GM12878 (cell line): ENCODE data around the gene LRRC19. TPM values are rescaled to one million over a fixed set of nuclear protein-coding genes. Genes with fewer than 3 reads are reported as not detected.

ENCODE experiments used
- BACH1 ChIP-seq: fragments of 450-650 bp; IDR thresholded peaks from 2 replicates; pipeline ENCODE4 v1.6.1; 2017; ENCODE audit warnings: mild to moderate bottlenecking, borderline replicate concordance
- BCL3 ChIP-seq: IDR thresholded peaks from 2 replicates; pipeline ENCODE4 v1.6.1; 2011; ENCODE audit warnings: borderline replicate concordance, low read depth, mild to moderate bottlenecking, moderate library complexity, low read length; ENCODE audit not compliant: insufficient read depth, poor library complexity, severe bottlenecking
- CBX3 ChIP-seq: fragments of 200-600 bp; sonication (generic); IDR thresholded peaks from 2 replicates; pipeline ENCODE4 v1.6.1; 2016; ENCODE audit warnings: low read depth, borderline replicate concordance
- DPF2 ChIP-seq: fragments of 450-650 bp; IDR thresholded peaks from 2 replicates; pipeline ENCODE4 v1.6.1; 2017; ENCODE audit warnings: mild to moderate bottlenecking
- EP300 ChIP-seq, 2 experiments: fragments of 150-350 bp in 1 of 2; IDR thresholded peaks; 2 replicates each; pipeline ENCODE4 v1.6.1; 2011 to 2012; ENCODE audit warnings: low read depth in 2 of 2, low read length in 2 of 2, borderline replicate concordance in 1 of 2, improper control_type of control experiment in 1 of 2, inconsistent platforms in 1 of 2; ENCODE audit not compliant: control insufficient read depth in 1 of 2
- IRF5 ChIP-seq: fragments of 450-650 bp; IDR thresholded peaks from 2 replicates; pipeline ENCODE4 v1.6.1; 2017; ENCODE audit warnings: borderline replicate concordance
- MEF2B ChIP-seq: fragments of 450-650 bp; IDR thresholded peaks from 2 replicates; pipeline ENCODE4 v1.6.1; 2018; ENCODE audit warnings: mild to moderate bottlenecking, moderate library complexity; ENCODE audit not compliant: partially characterized antibody, poor library complexity, severe bottlenecking
- PAX8 ChIP-seq: fragments of 450-650 bp; IDR thresholded peaks from 2 replicates; pipeline ENCODE4 v1.6.1; 2017; ENCODE audit warnings: mild to moderate bottlenecking, moderate library complexity
- USF2 ChIP-seq: IDR thresholded peaks from 2 replicates; pipeline ENCODE4 v1.6.1; 2011; ENCODE audit warnings: low read depth, low read length, improper control_type of control experiment, borderline replicate concordance
- polyA plus RNA-seq, 11 experiments: library from polyadenylated mRNA; depleted of rRNA in 4 of 11; unstranded in 6 of 11; stranded (reverse) in 5 of 11; fragments of >200 nt; fragmentation: Nextera tagmentation in 4 of 11; fragmentation: Illumina TruSeq in 1 of 11; extraction: Ambion mirVana in 4 of 11; extraction: Trizol in 1 of 11; gene quantifications; 1 replicate in 1 of 11; 2 replicates in 10 of 11; pipeline versions ENCODE4 v1.2.1 to v1.2.3, GENCODE V29; 2011 to 2016; ENCODE audit warnings: inconsistent platforms in 2 of 11, missing spikeins in 2 of 11, low read depth in 1 of 11
- total RNA-seq, 4 experiments: library from RNA; depleted of rRNA in 3 of 4; stranded (reverse); fragments of >200 nt in 3 of 4; fragmentation: Illumina TruSeq in 1 of 4; extraction: Trizol in 1 of 4; gene quantifications; 2 replicates each; pipeline versions ENCODE4 v1.2.1 to v1.2.3, GENCODE V29; 2013 to 2021
- TF ChIP-seq, protein P1 (sequence below), 3 experiments: IDR thresholded peaks in 2 of 3; conservative IDR thresholded peaks in 1 of 3; 2 replicates each; pipeline ENCODE4 v1.5.1; 2011; ENCODE audit warnings: low read depth in 3 of 3, low read length in 3 of 3, mild to moderate bottlenecking in 3 of 3, control low read depth in 2 of 3, moderate library complexity in 2 of 3, inconsistent platforms in 1 of 3, mixed read lengths in 1 of 3; ENCODE audit not compliant: control insufficient read depth in 2 of 3, insufficient read depth in 1 of 3; ENCODE audit errors: extremely low read depth in 1 of 3
- TF ChIP-seq, protein P2 (sequence below): fragments of 450-650 bp; IDR thresholded peaks from 2 replicates; pipeline ENCODE4 v1.6.1; 2017; ENCODE audit warnings: low read depth, mild to moderate bottlenecking, moderate library complexity
- TF ChIP-seq, protein P3 (sequence below): fragments of 450-650 bp; conservative IDR thresholded peaks from 2 replicates; pipeline ENCODE4 v1.6.1; 2017; ENCODE audit warnings: mild to moderate bottlenecking, moderate library complexity

Gene LRRC19
- total and polyA plus RNA-seq, 10 of the 15 experiments (the other 5 are each of a cell fraction or from before 2014, with no cell fraction given) = 0.02 to 0.20 (median 0.08) TPM; not detected in 6

DNA sequence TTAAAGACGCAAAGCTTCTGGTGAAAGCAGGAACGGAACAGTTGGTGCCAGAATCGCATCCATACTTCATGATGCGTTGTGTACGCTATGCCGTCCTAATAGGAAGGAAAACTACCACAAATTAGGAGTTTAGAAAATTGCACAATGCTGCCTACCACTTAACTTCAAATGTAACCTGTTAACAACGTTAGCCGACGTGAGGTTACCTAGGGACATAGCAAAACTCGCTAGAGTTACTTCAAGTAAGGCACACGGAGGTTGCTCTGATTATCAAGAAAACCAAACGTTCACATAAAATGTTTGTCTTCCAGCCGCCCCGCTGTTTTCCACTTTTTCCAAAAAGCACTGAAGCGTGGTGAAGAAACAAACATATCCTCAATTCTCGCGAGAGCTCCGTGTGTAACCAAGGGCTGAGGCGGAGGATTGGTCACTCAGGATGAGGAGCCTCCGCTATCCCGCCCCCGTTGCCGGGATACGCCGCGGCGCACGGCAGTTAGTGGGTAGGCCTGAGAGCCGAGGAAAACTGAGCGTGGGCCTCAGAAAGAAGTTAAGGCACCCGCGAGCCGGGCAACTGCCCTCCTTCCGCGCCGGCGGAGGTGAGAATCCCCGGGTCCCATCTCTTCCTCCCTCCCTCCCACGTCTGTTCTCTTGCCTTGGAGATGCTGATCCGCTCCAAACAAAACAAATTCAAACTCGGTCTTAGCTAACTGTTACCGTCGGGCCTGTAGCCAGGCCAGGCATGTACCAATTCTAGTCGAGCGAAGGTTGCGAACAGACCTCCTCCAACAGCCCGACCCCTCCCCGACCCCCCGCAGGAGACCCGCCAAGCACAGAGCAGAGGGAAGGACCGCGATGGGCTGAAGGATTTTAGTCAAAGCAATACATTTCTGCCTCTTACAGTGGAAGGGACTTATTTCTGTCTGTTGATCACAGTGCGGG is 49.3 kb downstream of the LRRC19 start, which contains the start of gene IFT74 (continued):
- TF ChIP-seq, protein P1, sequence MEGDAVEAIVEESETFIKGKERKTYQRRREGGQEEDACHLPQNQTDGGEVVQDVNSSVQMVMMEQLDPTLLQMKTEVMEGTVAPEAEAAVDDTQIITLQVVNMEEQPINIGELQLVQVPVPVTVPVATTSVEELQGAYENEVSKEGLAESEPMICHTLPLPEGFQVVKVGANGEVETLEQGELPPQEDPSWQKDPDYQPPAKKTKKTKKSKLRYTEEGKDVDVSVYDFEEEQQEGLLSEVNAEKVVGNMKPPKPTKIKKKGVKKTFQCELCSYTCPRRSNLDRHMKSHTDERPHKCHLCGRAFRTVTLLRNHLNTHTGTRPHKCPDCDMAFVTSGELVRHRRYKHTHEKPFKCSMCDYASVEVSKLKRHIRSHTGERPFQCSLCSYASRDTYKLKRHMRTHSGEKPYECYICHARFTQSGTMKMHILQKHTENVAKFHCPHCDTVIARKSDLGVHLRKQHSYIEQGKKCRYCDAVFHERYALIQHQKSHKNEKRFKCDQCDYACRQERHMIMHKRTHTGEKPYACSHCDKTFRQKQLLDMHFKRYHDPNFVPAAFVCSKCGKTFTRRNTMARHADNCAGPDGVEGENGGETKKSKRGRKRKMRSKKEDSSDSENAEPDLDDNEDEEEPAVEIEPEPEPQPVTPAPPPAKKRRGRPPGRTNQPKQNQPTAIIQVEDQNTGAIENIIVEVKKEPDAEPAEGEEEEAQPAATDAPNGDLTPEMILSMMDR (IDR thresholded peaks at IDR 0.05 in 2 of 3, conservative IDR thresholded peaks at IDR 0.05 in 1 of 3; ENCODE audit: control insufficient read depth in 2 of 3, extremely low read depth in 1 of 3, insufficient read depth in 1 of 3, low read depth in 3 of 3, low read length in 3 of 3) = no peak
- TF ChIP-seq BACH1 (peak; percentile 32; the same call in 1 of the 2 replicates), IRF5 (peak; percentile 75), DPF2 (no peak), BCL3 (no peak), EP300 (IDR thresholded peaks at IDR 0.05; ENCODE audit: borderline replicate concordance in 1 of 2, control insufficient read depth in 1 of 2, low read depth in 2 of 2, low read length in 2 of 2) (no peak), PAX8 (peak; percentile 91; the same call in 1 of the 2 replicates), CBX3 (no peak), MEF2B (no peak), USF2 (no peak)
- TF ChIP-seq, protein P2, sequence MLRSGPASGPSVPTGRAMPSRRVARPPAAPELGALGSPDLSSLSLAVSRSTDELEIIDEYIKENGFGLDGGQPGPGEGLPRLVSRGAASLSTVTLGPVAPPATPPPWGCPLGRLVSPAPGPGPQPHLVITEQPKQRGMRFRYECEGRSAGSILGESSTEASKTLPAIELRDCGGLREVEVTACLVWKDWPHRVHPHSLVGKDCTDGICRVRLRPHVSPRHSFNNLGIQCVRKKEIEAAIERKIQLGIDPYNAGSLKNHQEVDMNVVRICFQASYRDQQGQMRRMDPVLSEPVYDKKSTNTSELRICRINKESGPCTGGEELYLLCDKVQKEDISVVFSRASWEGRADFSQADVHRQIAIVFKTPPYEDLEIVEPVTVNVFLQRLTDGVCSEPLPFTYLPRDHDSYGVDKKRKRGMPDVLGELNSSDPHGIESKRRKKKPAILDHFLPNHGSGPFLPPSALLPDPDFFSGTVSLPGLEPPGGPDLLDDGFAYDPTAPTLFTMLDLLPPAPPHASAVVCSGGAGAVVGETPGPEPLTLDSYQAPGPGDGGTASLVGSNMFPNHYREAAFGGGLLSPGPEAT = peak; percentile 58
- TF ChIP-seq, protein P3, sequence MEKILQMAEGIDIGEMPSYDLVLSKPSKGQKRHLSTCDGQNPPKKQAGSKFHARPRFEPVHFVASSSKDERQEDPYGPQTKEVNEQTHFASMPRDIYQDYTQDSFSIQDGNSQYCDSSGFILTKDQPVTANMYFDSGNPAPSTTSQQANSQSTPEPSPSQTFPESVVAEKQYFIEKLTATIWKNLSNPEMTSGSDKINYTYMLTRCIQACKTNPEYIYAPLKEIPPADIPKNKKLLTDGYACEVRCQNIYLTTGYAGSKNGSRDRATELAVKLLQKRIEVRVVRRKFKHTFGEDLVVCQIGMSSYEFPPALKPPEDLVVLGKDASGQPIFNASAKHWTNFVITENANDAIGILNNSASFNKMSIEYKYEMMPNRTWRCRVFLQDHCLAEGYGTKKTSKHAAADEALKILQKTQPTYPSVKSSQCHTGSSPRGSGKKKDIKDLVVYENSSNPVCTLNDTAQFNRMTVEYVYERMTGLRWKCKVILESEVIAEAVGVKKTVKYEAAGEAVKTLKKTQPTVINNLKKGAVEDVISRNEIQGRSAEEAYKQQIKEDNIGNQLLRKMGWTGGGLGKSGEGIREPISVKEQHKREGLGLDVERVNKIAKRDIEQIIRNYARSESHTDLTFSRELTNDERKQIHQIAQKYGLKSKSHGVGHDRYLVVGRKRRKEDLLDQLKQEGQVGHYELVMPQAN = peak; percentile 61
